HG03097 (cell line): ENCODE data around the gene PLXNB2.

ENCODE experiments used
- ATAC-seq: cut with Tn5 transposase; IDR thresholded peaks from one replicate; pipeline ENCODE4 v1.9.1; 2021; ENCODE audit not compliant: unreplicated experiment, low FRiP score

PLXNB2 gene

GRCh38 chr22:50299785-50300619 lies 7.4 kb downstream of the PLXNB2 start:
- ATAC-seq, result no peak

DNA sequence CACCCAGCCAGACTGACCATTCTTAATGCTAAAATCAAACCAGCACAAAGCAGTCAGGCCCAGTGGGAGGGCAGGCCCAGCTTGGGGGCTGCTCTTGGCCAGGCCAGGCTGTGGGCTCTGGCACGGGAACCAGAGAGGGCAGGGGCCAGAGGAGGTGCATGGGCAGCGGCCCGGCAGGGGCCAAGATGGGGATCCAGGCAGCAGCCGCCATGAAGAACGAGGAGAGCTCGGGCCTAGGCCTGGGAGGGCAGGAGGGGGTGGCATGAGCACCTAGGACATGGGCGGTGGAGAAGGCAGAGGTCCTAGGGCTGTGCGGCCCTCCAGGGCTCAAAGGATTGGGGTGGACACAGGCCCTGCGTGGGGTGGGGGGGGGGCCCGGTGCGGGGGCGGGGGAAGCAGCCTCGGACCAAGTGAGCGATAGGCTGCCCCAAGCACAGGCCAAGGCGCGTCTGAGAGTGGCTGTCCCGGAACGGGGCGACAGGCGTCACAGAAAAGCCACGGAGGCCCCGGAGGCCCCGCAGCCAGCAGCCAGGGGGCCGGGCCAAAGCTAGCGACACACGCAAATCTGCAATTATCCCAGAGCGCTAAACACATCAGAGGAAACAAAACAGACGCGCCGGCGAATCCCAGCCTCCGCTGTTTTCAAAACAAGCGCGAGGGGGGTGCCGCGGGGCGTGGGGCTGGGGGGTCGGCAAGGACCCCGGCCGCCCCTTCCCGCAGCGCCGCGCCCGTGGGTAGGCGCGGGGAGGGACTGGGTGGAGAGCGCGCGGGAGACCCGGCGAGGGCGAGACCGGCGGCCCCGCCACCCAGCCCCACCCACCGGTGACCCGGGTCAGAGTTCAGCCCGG lies 8.3 kb downstream of the PLXNB2 start:
- ATAC-seq, result no peak

- no peak for ATAC-seq
These were observed 9.2 kb downstream of the PLXNB2 start for GRCh38 chr22:50298266-50298637.

DNA sequence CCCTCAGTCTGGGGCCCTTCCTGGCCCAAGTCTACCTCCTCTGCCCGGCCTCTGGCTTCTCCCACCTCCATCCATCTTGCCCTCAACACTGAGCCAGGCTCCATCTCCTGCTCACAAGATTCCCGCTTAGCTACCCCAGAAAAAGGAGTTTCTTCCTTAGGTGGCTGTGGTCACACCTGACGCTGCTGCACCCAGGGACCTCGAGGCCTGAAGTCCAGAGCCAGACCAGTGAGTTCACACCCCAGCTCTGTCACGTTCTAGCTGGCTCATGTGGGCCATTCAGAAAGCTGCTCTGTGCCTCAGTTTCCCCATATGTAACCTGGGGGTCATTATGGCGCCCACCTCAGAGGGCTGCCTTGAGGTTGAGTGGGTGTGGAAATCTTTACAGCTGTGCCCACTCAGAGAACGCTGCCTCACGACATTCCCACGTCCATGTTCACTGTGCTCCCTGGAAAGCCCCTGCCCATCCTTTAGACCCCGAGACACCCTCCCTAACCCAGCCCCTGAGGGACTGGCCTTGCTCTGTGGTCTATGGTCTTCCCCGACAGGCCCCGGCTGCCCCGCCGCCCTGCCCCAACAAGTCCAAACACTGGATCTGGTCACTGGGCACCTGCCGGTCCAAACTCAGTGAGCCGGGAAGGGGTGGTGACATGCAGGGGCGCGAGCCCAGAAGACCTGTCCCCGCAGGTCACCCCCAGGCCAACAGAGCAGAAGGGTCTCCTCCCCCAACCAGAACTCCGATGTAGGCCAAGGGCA lies 9.8 kb downstream of the PLXNB2 start:
- no peak for ATAC-seq

- ATAC-seq, result no peak
These were observed 10.6 kb downstream of the PLXNB2 start for GRCh38 chr22:50296658-50297490.

- ATAC-seq, result no peak
These were observed 13.2 kb downstream of the PLXNB2 start for GRCh38 chr22:50294319-50294656.

- no peak for ATAC-seq
These were observed 13.8 kb downstream of the PLXNB2 start for GRCh38 chr22:50293441-50294318.

DNA sequence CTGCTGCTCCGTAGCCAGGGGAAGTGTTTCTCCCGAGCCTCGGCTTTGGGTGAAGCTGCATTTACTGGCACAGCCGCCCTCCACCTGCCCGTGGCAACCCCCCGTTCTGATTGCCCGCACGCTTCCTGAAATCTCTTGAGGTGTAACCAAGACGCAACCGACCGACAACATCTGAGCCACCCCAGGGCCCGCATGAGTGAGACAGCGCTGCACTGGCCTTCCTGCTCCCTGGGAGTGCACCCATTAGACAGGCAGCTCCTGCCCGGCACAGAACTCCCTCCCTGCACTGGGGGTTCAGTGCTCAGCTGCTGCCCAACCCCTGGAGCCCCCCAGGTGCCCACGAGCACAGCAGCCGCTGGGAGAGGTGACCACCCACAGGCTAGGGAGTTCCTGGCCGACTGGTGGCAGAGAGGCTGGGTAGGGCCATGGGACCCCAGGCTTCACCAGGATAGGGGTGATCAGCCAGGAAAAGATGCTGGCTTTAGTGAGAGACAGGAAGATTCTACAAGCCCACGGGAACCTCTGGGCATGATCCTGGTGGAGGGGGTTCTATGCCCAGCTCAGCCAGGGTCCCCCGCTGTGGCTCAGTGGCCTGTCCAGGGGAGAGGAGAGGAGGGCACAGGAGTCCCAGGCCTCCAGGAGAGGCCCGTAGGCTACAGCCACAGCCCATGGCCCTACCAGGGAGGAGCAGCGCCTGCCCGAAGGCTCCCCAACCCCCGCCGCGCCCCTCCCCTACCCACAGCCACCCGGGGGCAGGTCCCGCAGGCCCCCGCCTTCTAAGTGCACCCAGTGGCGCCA lies 14.6 kb downstream of the PLXNB2 start:
- ATAC-seq, result no peak

DNA sequence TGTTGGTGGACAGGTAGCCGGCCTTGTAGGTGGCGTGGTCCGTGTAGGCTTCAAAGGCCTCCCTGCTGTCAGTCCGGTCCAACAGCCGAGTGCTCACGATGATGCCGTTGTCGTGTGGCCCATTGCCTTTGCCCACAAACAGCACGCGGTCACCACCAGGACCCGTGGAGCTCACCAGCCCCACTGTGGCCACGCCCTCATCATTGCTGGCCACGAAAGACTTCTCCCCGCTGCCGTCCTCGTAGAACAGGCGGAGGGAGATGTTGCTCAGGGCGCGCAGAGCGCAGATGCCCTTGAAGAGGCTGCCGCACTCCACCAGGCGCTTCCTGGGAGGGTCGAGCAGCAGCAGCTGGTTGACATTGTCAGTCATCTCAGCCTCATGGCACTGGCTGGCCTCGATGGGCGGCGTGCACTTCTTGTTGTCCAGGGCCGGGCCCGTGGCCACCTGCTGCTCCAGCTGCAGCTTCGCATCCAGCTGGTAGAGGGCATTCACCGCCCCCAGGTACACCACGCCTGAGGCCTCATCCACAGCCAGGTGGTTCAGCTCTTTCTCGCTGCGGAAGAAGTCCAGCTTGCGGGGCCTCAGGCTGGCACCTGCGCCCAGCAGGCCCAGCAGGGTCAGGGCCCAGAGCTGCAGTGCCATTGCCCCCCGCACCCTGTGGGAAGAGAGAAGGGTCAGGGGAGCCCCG lies 17.4 kb downstream of the PLXNB2 start:
- ATAC-seq, result no peak

DNA sequence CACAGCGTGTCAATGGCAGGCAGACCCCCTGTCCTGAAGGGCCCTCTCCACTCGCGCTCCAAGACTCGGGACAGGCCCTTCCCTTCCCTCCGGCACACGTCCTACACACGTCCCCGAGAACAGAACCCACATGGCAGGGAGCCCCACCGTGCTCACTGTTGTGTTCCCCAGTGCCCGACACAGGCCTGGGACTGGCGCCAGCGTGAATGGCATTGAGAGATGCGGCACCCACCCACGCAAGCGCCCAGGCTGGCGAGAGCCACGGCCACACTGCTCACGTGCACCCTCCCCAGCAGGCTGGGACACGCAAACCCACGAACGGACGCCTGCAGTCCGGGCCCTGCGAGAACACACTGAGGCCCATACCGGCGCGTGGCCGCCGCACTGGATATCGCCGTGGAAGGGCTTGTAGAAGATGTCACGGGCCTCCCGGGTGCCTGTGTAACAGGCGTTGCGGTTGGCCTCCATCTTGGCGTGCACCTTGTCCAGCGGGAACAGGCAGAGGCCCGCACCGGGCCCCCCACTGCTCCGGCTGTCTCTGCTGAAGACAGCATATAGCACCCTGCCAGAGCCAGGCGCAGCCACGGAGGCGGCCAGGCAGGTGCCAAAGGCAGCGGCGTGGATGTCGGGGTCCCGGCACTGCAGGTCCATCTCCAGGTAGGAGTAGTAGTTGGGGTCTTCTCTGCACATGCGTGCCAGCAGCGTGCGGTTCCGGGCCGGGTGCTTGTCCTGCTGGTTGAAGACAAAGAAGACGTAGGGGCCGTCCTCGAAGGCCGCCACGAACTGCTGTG lies 18.1 kb downstream of the PLXNB2 start:
- no peak for ATAC-seq

DNA sequence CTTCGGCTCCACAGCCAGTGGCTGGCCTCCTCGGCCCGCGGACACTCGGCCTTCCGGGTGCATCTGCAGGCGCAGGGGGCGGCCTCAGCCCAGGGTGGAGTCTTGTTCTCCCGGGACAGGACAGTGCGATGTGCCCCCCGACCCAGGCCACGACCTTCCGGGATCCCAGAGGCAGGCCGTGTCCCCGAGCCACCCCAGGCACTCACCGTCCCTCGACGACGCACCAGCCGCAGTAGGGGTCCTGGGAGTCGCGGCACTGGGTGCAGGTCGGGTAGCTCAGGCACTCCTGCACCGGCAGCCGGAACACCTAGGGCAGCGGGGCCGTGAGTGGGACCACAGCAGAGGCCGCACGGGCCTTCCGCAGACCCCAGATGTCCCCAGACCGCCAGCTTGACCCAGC lies 19.7 kb downstream of the PLXNB2 start:
- no peak for ATAC-seq

GRCh38 chr22:50286701-50287318 lies 20.6 kb downstream of the PLXNB2 start:
- no peak for ATAC-seq

- ATAC-seq, result no peak
These were observed 21.2 kb downstream of the PLXNB2 start for GRCh38 chr22:50286275-50286674.

- ATAC-seq, result no peak
These were observed 21.7 kb downstream of the PLXNB2 start for GRCh38 chr22:50285568-50286229.

- ATAC-seq, result no peak
These were observed 23.0 kb downstream of the PLXNB2 start for GRCh38 chr22:50284479-50284878.

- ATAC-seq, result no peak
These were observed 23.6 kb downstream of the PLXNB2 start for GRCh38 chr22:50283821-50284220.
